ENCODE data around the gene ELMOD3.
"Not testable (repeated sequence)": the region's sequence is repeated elsewhere in the genome, so short reads cannot be mapped to it uniquely, and the experiment has no call there.

Gene ELMOD3

GRCh38 chr2:85377083-85377482 is 22.5 kb downstream of the ELMOD3 start:
- no peak for DNase-seq

GRCh38 chr2:85378257-85378656 is 23.7 kb downstream of the ELMOD3 start:
- no peak for DNase-seq

- DNase-seq: no peak
These were observed 25.5 kb downstream of the ELMOD3 start for GRCh38 chr2:85380048-85380447.

GRCh38 chr2:85383151-85383550 is 28.6 kb downstream of the ELMOD3 start:
- DNase-seq: not testable (repeated sequence)

- no peak for DNase-seq
These were observed 29.3 kb downstream of the ELMOD3 start for GRCh38 chr2:85383850-85384249.

- DNase-seq: no peak
These were observed 31.2 kb downstream of the ELMOD3 start for GRCh38 chr2:85385746-85386145.

- DNase-seq: no peak
These were observed 33.2 kb downstream of the ELMOD3 start for GRCh38 chr2:85387754-85388153.

- DNase-seq: no peak
These were observed 34.4 kb downstream of the ELMOD3 start for GRCh38 chr2:85388878-85389538.

- no peak for DNase-seq
These were observed 36.5 kb downstream of the ELMOD3 start for GRCh38 chr2:85390941-85391669.

- DNase-seq: no peak
These were observed 39.3 kb downstream of the ELMOD3 start for GRCh38 chr2:85393836-85394235.

- no peak for DNase-seq
These were observed 39.7 kb downstream of the ELMOD3 start for GRCh38 chr2:85394261-85394681.

GRCh38 chr2:85394976-85395375 is 40.4 kb downstream of the ELMOD3 start:
- DNase-seq: no peak

GRCh38 chr2:85395912-85396475 is 41.4 kb downstream of the ELMOD3 start:
- DNase-seq: no peak

GRCh38 chr2:85396531-85397470 is 42.2 kb downstream of the ELMOD3 start:
- DNase-seq: no peak

- DNase-seq: no peak
These were observed 43.4 kb downstream of the ELMOD3 start for GRCh38 chr2:85397925-85398331.

GRCh38 chr2:85398426-85399182 is 44.0 kb downstream of the ELMOD3 start:
- DNase-seq: no peak

GRCh38 chr2:85399183-85399455 is 44.5 kb downstream of the ELMOD3 start:
- no peak for DNase-seq

GRCh38 chr2:85400023-85400422 is 45.5 kb downstream of the ELMOD3 start:
- no peak for DNase-seq

- DNase-seq: no peak
These were observed 46.2 kb downstream of the ELMOD3 start for GRCh38 chr2:85400541-85401463.

- no peak for DNase-seq
These were observed 46.9 kb downstream of the ELMOD3 start for GRCh38 chr2:85401464-85401805.

GRCh38 chr2:85401844-85402243 is 47.3 kb downstream of the ELMOD3 start:
- DNase-seq: no peak

Data from NCI-H187 treated with DMSO at 0.1 percent for 48 hours (cell line).